Measurements from ENCODE around the gene DNAJC16. TPM values are rescaled to one million over a fixed set of nuclear protein-coding genes. Genes with fewer than 3 reads are reported as not detected.

Gene DNAJC16
- total and polyA plus RNA-seq, 9 of the 15 experiments (the other 6 are each of a cell fraction or from before 2014, with no cell fraction given): 6.9 to 16.8 (median 12.8) TPM

GRCh38 chr1:15543589-15544568, 17.2 kb downstream of the DNAJC16 start (continued):
- no peak for TF ChIP-seq E2F1 (CRISPR knock-in tag; IDR thresholded peaks at IDR 0.05)
- TF ChIP-seq GTF3C2 (IDR thresholded peaks at IDR 0.05; ENCODE audit: borderline replicate concordance, extremely low read depth, insufficient read length): no peak
- TF ChIP-seq E2F4 (CRISPR knock-in tag; IDR thresholded peaks at IDR 0.05; ENCODE audit: low read depth): no peak
- peak; percentile 94 for TF ChIP-seq ZNF175 (CRISPR knock-in tag; IDR thresholded peaks at IDR 0.05; ENCODE audit: low read depth)
- 0 out of 2 replicates have a peak, but pooled peaks have one; percentile 45 for TF ChIP-seq POLR2A (conservative IDR thresholded peaks at IDR 0.05)
- TF ChIP-seq MECOM (CRISPR knock-in tag; IDR thresholded peaks at IDR 0.05): no peak
- peak; percentile 99 for TF ChIP-seq NBN (IDR thresholded peaks at IDR 0.05; ENCODE audit: low read depth)
- TF ChIP-seq ETV5 (CRISPR knock-in tag; IDR thresholded peaks at IDR 0.05; ENCODE audit: low read depth): 0 out of 2 replicates have a peak, but pooled peaks have one; percentile 37
- TF ChIP-seq MTA2 (IDR thresholded peaks at IDR 0.05; ENCODE audit: low read depth): peak; percentile 94
- peak; percentile 60 for TF ChIP-seq PRDM10 (IDR thresholded peaks at IDR 0.05; ENCODE audit: partially characterized antibody)
- TF ChIP-seq ZBTB1 (CRISPR knock-in tag; IDR thresholded peaks at IDR 0.05; ENCODE audit: borderline replicate concordance, low read depth): no peak
- TF ChIP-seq PML (IDR thresholded peaks at IDR 0.05; ENCODE audit: low read length): peak; percentile 96
- no peak for TF ChIP-seq KAT2B (IDR thresholded peaks at IDR 0.05; ENCODE audit: low read depth, low read length)
- TF ChIP-seq RBFOX2 (IDR thresholded peaks at IDR 0.05; ENCODE audit: low read depth, low read length): no peak
- peak; percentile 85; the same call in 1 of the 2 replicates for TF ChIP-seq ZBTB2 (IDR thresholded peaks at IDR 0.05)
- TF ChIP-seq PTBP1 (IDR thresholded peaks at IDR 0.05; ENCODE audit: low read depth, low read length): no peak

Data from K562 (cell line).